ENCODE measurements around the gene PHF21B. TPM values are rescaled to one million over a fixed set of nuclear protein-coding genes. Genes with fewer than 3 reads are reported as not detected.

Gene PHF21B
- total and polyA plus RNA-seq, 2 of the 8 experiments (the other 6 are each of a cell fraction or from before 2014, with no cell fraction given), result 19.3 to 68.1 TPM

DNA sequence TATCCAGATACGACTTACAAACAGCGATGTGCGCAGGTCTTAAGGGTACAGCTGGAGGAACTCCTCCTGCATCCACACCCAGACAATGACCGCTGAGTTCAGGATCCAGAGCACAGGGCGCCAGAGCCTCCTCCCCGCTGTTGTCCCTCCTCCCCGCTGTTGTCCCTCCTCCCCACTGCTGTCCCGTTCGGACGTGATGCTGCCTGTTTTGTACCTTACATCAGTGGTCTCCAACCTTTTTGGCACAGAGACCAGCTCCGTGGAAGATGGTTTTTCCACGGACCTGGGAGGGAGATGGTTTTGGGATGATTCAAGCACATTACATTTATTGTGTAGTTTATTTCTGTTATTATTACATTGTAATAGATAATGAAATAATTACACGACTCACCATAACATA is 62.0 kb downstream of the PHF21B start (continued):
- no peak for TF ChIP-seq BRCA1 (IDR thresholded peaks at IDR 0.05; ENCODE audit: low read depth, low read length)
- no peak for TF ChIP-seq RXRA (IDR thresholded peaks at IDR 0.05; ENCODE audit: insufficient read depth, low read depth, low read length)
- TF ChIP-seq, protein P1, sequence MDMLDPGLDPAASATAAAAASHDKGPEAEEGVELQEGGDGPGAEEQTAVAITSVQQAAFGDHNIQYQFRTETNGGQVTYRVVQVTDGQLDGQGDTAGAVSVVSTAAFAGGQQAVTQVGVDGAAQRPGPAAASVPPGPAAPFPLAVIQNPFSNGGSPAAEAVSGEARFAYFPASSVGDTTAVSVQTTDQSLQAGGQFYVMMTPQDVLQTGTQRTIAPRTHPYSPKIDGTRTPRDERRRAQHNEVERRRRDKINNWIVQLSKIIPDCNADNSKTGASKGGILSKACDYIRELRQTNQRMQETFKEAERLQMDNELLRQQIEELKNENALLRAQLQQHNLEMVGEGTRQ (IDR thresholded peaks at IDR 0.05; ENCODE audit: low read length), result no peak
- TF ChIP-seq SAP30 (IDR thresholded peaks at IDR 0.05; ENCODE audit: insufficient read depth, insufficient replicate concordance, low read length), result no peak
- no peak for TF ChIP-seq RBBP5 (IDR thresholded peaks at IDR 0.05; ENCODE audit: borderline replicate concordance, low read depth, low read length)
- TF ChIP-seq SP2 (IDR thresholded peaks at IDR 0.05; ENCODE audit: low read length), result no peak
- TF ChIP-seq, protein P2, sequence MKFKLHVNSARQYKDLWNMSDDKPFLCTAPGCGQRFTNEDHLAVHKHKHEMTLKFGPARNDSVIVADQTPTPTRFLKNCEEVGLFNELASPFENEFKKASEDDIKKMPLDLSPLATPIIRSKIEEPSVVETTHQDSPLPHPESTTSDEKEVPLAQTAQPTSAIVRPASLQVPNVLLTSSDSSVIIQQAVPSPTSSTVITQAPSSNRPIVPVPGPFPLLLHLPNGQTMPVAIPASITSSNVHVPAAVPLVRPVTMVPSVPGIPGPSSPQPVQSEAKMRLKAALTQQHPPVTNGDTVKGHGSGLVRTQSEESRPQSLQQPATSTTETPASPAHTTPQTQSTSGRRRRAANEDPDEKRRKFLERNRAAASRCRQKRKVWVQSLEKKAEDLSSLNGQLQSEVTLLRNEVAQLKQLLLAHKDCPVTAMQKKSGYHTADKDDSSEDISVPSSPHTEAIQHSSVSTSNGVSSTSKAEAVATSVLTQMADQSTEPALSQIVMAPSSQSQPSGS (IDR thresholded peaks at IDR 0.05; ENCODE audit: low read length), result no peak

All from H1 (cell line).